Measurements from ENCODE around the gene RAB12. TPM values are rescaled to one million over a fixed set of nuclear protein-coding genes. Genes with fewer than 3 reads are reported as not detected.
A peak's percentile ranks its signal among the peaks of the same experiment; 100 is the strongest.

The RAB12 gene
- polyA plus RNA-seq, 1 donor from 2014 or later: 0.10 TPM

GRCh38 chr18:8668381-8668780 lies 59.1 kb downstream of the RAB12 start:
- no peak overlapping the region for H3K4me3 Mint-ChIP-seq
- H3K27ac Mint-ChIP-seq: no peak overlapping the region
- peaks cover 0 to 3% (median 0%) of the 10 kb centered on the region in 3 donors for H3K9me3 Mint-ChIP-seq
- H3K27me3 Mint-ChIP-seq: no peaks in the 10 kb centered on the region
- peaks cover under 1 to 1% (median 1%) of the 10 kb centered on the region in 3 donors for H3K4me1 Mint-ChIP-seq
- H3K36me3 Mint-ChIP-seq: no peaks in the 10 kb centered on the region

DNA sequence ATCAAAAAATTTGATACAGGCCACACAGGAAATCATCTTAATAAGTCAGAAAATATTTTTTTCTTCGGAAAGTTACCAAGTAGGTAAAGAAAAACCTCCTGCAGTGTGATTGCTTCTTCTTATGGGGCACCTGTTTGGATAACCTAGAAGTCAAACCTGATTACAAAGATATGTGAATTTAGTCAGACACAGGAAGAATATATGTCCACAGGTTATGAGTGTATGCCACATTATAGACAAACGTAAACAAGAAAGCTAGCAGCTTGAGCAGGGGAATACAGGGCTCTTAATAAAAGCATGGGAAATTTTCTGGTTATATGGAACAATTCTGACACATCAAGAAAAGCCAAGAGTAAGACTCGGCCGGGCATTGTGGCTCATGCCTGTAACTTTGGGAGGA lies 60.3 kb downstream of the RAB12 start:
- peaks cover 0 to 3% (median 0%) of the 10 kb centered on the region in 3 donors for H3K9me3 Mint-ChIP-seq
- no peak overlapping the region for H3K27ac Mint-ChIP-seq
- H3K36me3 Mint-ChIP-seq: no peaks in the 10 kb centered on the region
- no peaks in the 10 kb centered on the region for H3K27me3 Mint-ChIP-seq
- no peak overlapping the region for H3K4me3 Mint-ChIP-seq
- H3K4me1 Mint-ChIP-seq: peaks cover 5 to 7% (median 6%) of the 10 kb centered on the region in 3 donors

- Mint-ChIP-seq H3K4me1 (peaks cover 5 to 7% (median 6%) of the 10 kb centered on the region in 3 donors), H3K9me3 (no peaks in the 10 kb centered on the region), H3K27me3 (no peaks in the 10 kb centered on the region), H3K4me3 (peak overlapping the region in 3 of 4 donors; percentile 31 to 87 (median 52)), H3K36me3 (no peaks in the 10 kb centered on the region), H3K27ac (no peak overlapping the region)
These were observed 64.3 kb downstream of the RAB12 start for GRCh38 chr18:8673256-8674209.

- H3K9me3 Mint-ChIP-seq: no peaks in the 10 kb centered on the region
These were observed 65.8 kb downstream of the RAB12 start for GRCh38 chr18:8675057-8675456.

GRCh38 chr18:8681196-8681595 lies 72.0 kb downstream of the RAB12 start:
- H3K36me3 Mint-ChIP-seq: no peaks in the 10 kb centered on the region
- no peaks in the 10 kb centered on the region for H3K9me3 Mint-ChIP-seq
- H3K27me3 Mint-ChIP-seq: no peaks in the 10 kb centered on the region
- H3K4me1 Mint-ChIP-seq: peaks cover 0 to 3% (median 0%) of the 10 kb centered on the region in 3 donors
- peak overlapping the region in 1 of 3 donors; percentile 47 for H3K27ac Mint-ChIP-seq
- H3K4me3 Mint-ChIP-seq: no peak overlapping the region

More at GRCh38 chr18:8675057-8675456, 65.8 kb downstream of the RAB12 start:
- no peak overlapping the region for H3K27ac Mint-ChIP-seq
- no peaks in the 10 kb centered on the region for H3K36me3 Mint-ChIP-seq
- no peak overlapping the region for H3K4me3 Mint-ChIP-seq
- peaks cover 5 to 7% (median 6%) of the 10 kb centered on the region in 3 donors for H3K4me1 Mint-ChIP-seq
- H3K27me3 Mint-ChIP-seq: no peaks in the 10 kb centered on the region

DNA sequence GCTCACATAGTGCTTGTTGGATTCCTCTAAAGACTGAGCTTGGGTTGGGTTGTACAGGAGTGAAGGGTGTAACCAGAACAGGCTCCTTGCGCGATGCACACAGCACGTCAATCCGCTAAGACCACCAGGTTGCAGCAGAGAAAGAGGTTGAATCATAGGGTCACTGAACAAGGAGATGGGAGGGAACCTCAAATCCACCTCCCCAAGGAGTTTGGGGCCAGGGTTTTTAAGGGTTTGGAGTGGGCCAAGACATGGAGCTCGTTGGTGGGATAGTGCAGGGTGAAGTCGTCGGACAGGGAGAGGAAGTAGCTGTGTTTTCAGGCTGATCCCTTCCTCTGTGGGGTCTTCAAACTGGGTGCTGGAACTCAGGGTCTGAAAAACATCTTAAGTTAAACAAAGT lies 75.3 kb downstream of the RAB12 start:
- H3K27ac Mint-ChIP-seq: no peak overlapping the region
- peaks cover 0 to 3% (median 0%) of the 10 kb centered on the region in 3 donors for H3K4me1 Mint-ChIP-seq

DNA sequence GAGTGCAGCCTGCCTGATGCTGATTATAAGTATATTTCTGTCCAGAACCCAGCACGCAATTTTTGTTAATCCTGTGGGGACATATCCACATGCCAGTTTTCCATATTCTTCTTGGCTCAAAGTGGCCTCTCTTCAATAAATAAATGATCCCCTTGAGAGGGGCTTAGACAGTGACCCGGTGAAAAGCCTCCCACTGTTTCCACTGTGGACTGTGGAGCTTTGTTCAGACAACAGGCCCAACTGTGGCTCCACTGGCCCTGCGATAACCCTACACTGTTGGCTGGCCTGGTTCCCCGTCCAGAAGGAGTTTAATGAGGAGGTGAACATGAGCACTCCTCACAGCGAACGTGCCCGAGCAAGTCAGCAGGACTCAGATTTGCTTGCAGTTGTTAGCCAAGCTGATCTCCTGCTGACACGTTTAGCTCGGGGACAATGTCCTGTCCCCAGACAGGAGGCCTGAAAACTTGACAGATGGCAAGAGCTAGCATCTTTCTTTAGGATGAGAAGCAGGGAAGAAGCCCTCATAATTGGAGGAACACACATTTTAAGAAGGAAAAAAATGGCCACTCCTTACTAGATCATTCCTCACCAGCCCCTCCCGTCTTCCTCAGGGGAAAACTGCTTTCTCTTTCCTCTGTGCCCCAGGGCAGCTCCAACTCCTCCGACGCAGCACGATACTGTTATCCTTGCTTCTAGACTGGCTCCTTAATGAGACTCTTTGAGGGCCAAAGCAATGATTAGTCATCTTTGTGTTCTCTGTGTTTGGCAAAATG lies 76.1 kb downstream of the RAB12 start:
- Mint-ChIP-seq H3K27ac (no peak overlapping the region), H3K4me1 (peaks cover 0 to 3% (median 0%) of the 10 kb centered on the region in 3 donors), H3K27me3 (no peaks in the 10 kb centered on the region), H3K4me3 (no peak overlapping the region), H3K36me3 (no peaks in the 10 kb centered on the region), H3K9me3 (no peaks in the 10 kb centered on the region)

More for the DNA sequence above, 75.3 kb downstream of the RAB12 start:
- no peaks in the 10 kb centered on the region for H3K9me3 Mint-ChIP-seq
- no peaks in the 10 kb centered on the region for H3K27me3 Mint-ChIP-seq
- H3K36me3 Mint-ChIP-seq: no peaks in the 10 kb centered on the region
- no peak overlapping the region for H3K4me3 Mint-ChIP-seq

- Mint-ChIP-seq H3K27me3 (no peaks in the 10 kb centered on the region), H3K36me3 (no peaks in the 10 kb centered on the region), H3K9me3 (no peaks in the 10 kb centered on the region), H3K4me1 (peaks cover 0 to 3% (median 0%) of the 10 kb centered on the region in 3 donors), H3K4me3 (no peak overlapping the region), H3K27ac (no peak overlapping the region)
These were observed 76.6 kb downstream of the RAB12 start for GRCh38 chr18:8685914-8686216.

DNA sequence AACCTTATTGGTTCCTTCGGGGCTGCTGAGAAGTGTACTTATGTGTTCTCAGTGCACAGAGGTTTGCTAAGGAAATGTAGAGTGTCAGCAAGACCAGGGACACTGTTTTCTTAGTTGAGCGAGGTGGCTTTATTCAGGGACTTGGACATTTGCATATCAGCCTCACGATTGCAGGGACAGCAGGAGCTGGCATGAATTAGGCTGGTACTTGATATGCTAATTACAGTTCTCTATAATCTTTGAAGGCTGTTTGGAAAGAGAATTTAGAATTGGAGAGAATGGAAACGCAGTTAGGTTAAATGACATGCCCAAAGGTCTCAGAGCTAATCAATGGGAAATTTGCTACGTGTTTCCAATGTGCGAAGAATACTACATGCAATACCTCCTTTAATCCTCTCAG lies 77.4 kb downstream of the RAB12 start:
- Mint-ChIP-seq H3K4me3 (no peak overlapping the region), H3K9me3 (no peaks in the 10 kb centered on the region), H3K27ac (no peak overlapping the region), H3K36me3 (no peaks in the 10 kb centered on the region), H3K27me3 (no peaks in the 10 kb centered on the region), H3K4me1 (no peaks in the 10 kb centered on the region)

GRCh38 chr18:8688216-8688800 lies 79.1 kb downstream of the RAB12 start:
- Mint-ChIP-seq H3K27ac (no peak overlapping the region), H3K27me3 (no peaks in the 10 kb centered on the region), H3K4me3 (no peak overlapping the region), H3K4me1 (no peaks in the 10 kb centered on the region), H3K9me3 (no peaks in the 10 kb centered on the region), H3K36me3 (no peaks in the 10 kb centered on the region)

- H3K27ac Mint-ChIP-seq: no peak overlapping the region
- no peak overlapping the region for H3K4me3 Mint-ChIP-seq
- H3K4me1 Mint-ChIP-seq: no peaks in the 10 kb centered on the region
- H3K36me3 Mint-ChIP-seq: no peaks in the 10 kb centered on the region
- H3K9me3 Mint-ChIP-seq: no peaks in the 10 kb centered on the region
- H3K27me3 Mint-ChIP-seq: no peaks in the 10 kb centered on the region
These were observed 79.6 kb downstream of the RAB12 start for GRCh38 chr18:8688816-8689215.

Other genes starting within 250 kb of the RAB12 start
- gene MTCL1, start 96.1 kb downstream of the RAB12 start, polyA plus RNA-seq: 0.28 TPM